BJ (cell line): ENCODE results near the gene MZF1. TPM values are rescaled to one million over a fixed set of nuclear protein-coding genes. Genes with fewer than 3 reads are reported as not detected.
A peak's percentile ranks its signal among the peaks of the same experiment; 100 is the strongest.

ENCODE experiments used
- CTCF ChIA-PET: fragments of 350-600 bp; formaldehyde crosslinking; extraction: SDS; loops from one replicate; lab custom pipeline; 2021; ENCODE audit warnings: antibody characterized with exemption, inconsistent platforms; lab: Yijun Ruan, JAX
- POLR2A ChIA-PET: fragments of 300-600 bp; sonication (Branson Sonifier 250); formaldehyde crosslinking; extraction: SDS; loops from one replicate; lab custom pipeline; 2021; ENCODE audit warnings: antibody characterized with exemption; lab: Charles Lee
- DNase-seq: peaks from one replicate; pipeline ENCODE4 v3.0.0-alpha.2; 2011; ENCODE audit warnings: low read depth
- H3K27me3 ChIP-seq: 2 replicates; pipeline ENCODE4 v1.6.0; 2011; ENCODE audit warnings: low read length; ENCODE audit not compliant: control insufficient read depth, insufficient read depth
- H3K36me3 ChIP-seq: 2 replicates; pipeline ENCODE4 v1.5.1; 2011; ENCODE audit warnings: low read length; ENCODE audit not compliant: control insufficient read depth, insufficient read depth
- H3K4me3 ChIP-seq: 2 replicates; pipeline ENCODE4 v1.5.1; 2011; ENCODE audit warnings: low read depth, mild to moderate bottlenecking, control low read depth, low read length
- CTCF ChIP-seq: IDR thresholded peaks from 2 replicates; pipeline ENCODE4 v1.5.1; 2011; ENCODE audit warnings: low read depth, mild to moderate bottlenecking, control low read depth, inconsistent platforms, low read length, moderate library complexity; ENCODE audit not compliant: insufficient read depth
- polyA plus RNA-seq: library from polyadenylated mRNA; depleted of rRNA; stranded (reverse); fragments of >200 nt; gene quantifications from 2 replicates; pipeline ENCODE4 v1.2.3, GENCODE V29; 2011; rRNA removed
- small RNA-seq: library from RNA; depleted of rRNA; stranded (forward); fragments of <200 nt; gene quantifications from one replicate; pipeline ENCODE3, GENCODE V24; 2012; ENCODE audit warnings: low replicate concordance, low read depth; ENCODE audit not compliant: insufficient read length

MZF1 gene
- polyA plus RNA-seq, 1 experiment: 12.5 TPM

GRCh38 chr19:58515259-58515658, 57.9 kb downstream of the MZF1 start:
- ChIA-PET POLR2A (no interaction called here), CTCF (interaction anchor here (2.3 kb wide), 1 partner anchor 66 kb away, joined by 11 read pairs; no protein-coding TSS in a partner anchor)
- DNase-seq: no peak
- no peak for TF ChIP-seq CTCF
- Histone ChIP-seq H3K4me3 (no peak overlapping the region), H3K27me3 (no peaks in the 10 kb centered on the region), H3K36me3 (peaks cover 9% of the 10 kb centered on the region)

GRCh38 chr19:58514564-58515022, 58.5 kb downstream of the MZF1 start:
- H3K4me3 ChIP-seq: peak overlapping the region; percentile 39
- CTCF ChIA-PET: interaction anchor here (0.6 to 2.3 kb wide), 6 partner anchors 10 to 70 kb away, joined by 3 to 11 read pairs (median 4); partner anchors contain the start of gene TRIM28
- no peak for TF ChIP-seq CTCF
- POLR2A ChIA-PET: no interaction called here
- H3K27me3 ChIP-seq: no peaks in the 10 kb centered on the region
- H3K36me3 ChIP-seq: peaks cover 9% of the 10 kb centered on the region
- no peak for DNase-seq

- peak; percentile 46 for TF ChIP-seq CTCF
- Histone ChIP-seq H3K4me3 (peak overlapping the region; percentile 39), H3K36me3 (peaks cover 9% of the 10 kb centered on the region), H3K27me3 (no peaks in the 10 kb centered on the region)
- peak; percentile 26 for DNase-seq
- ChIA-PET POLR2A (no interaction called here), CTCF (interaction anchor here (0.6 to 2.3 kb wide), 7 partner anchors 10 to 71 kb away, joined by 3 to 11 read pairs (median 4); partner anchors contain the start of gene TRIM28)
These were observed 59.2 kb downstream of the MZF1 start for GRCh38 chr19:58513694-58514563.

GRCh38 chr19:58513213-58513693, 59.9 kb downstream of the MZF1 start:
- CTCF ChIA-PET: interaction anchor here (1.0 to 2.3 kb wide), 6 partner anchors 9 to 71 kb away, joined by 3 to 11 read pairs (median 4); partner anchors contain the start of gene TRIM28
- Histone ChIP-seq H3K27me3 (no peaks in the 10 kb centered on the region), H3K36me3 (peaks cover 9% of the 10 kb centered on the region), H3K4me3 (no peak overlapping the region)
- DNase-seq: no peak
- POLR2A ChIA-PET: no interaction called here
- no peak for TF ChIP-seq CTCF

Small RNA genes lying within 50 kb of the gene (small RNA-seq; reads per million reads assigned to genes)
- not detected for gene MIR6807
- gene RN7SL525P: not detected

Other genes with a start within 250 kb of the MZF1 start
- gene ZSCAN22, start 246.3 kb downstream of the MZF1 start, polyA plus RNA-seq: 2.1 and 2.3 TPM in 2 replicates
- 13.7 and 15.5 TPM in 2 replicates for gene A1BG, start 219.8 kb downstream of the MZF1 start, polyA plus RNA-seq
- gene ZNF497, start 210.6 kb downstream of the MZF1 start, polyA plus RNA-seq: 0.20 TPM in 2 replicates
- gene ZNF837, start 192.3 kb downstream of the MZF1 start, polyA plus RNA-seq: 0.47 and 0.82 TPM in 2 replicates
- gene RPS5, start 186.1 kb downstream of the MZF1 start, polyA plus RNA-seq: 2,500 and 3,326 TPM in 2 replicates
- not detected in 2 replicates for gene RNF225, start 177.7 kb downstream of the MZF1 start, polyA plus RNA-seq
- gene ZNF584, start 164.7 kb downstream of the MZF1 start, polyA plus RNA-seq: 8.9 and 10.0 TPM in 2 replicates
- gene ZNF132, start 133.2 kb downstream of the MZF1 start, polyA plus RNA-seq: 2.7 and 3.2 TPM in 2 replicates
- gene ZNF324B, start 121.7 kb downstream of the MZF1 start, polyA plus RNA-seq: 1.6 and 2.0 TPM in 2 replicates
- 3.6 and 4.4 TPM in 2 replicates for gene ZNF324, start 106.3 kb downstream of the MZF1 start, polyA plus RNA-seq
- 5.0 and 8.2 TPM in 2 replicates for gene ZNF446, start 97.0 kb downstream of the MZF1 start, polyA plus RNA-seq
- gene SLC27A5, start 61.3 kb downstream of the MZF1 start, polyA plus RNA-seq: 8.6 and 13.1 TPM in 2 replicates
- gene ZBTB45, start 53.5 kb downstream of the MZF1 start, polyA plus RNA-seq: 5.2 and 9.5 TPM in 2 replicates
- gene TRIM28, start 29.3 kb downstream of the MZF1 start, polyA plus RNA-seq: 210 and 476 TPM in 2 replicates
- 153 and 174 TPM in 2 replicates for gene CHMP2A, start 18.2 kb downstream of the MZF1 start, polyA plus RNA-seq
- gene UBE2M, start 14.7 kb downstream of the MZF1 start, polyA plus RNA-seq: 66.6 and 76.3 TPM in 2 replicates